HEK293 (cell line): ENCODE measurements around the gene TTLL5.

Experiments used
- CTCF ChIA-PET: fragments of 350-600 bp; formaldehyde crosslinking; extraction: SDS; loops from one replicate; lab custom pipeline; 2021; ENCODE audit warnings: antibody characterized with exemption; lab: Yijun Ruan, JAX
- POLR2A ChIA-PET: fragments of 300-600 bp; formaldehyde crosslinking; extraction: SDS; loops from one replicate; lab custom pipeline; 2020; ENCODE audit warnings: antibody characterized with exemption, inconsistent platforms; lab: Yijun Ruan, JAX
- H3K27ac ChIP-seq: fragments of 200-500 bp; sonication (Bioruptor generic); 2 replicates; pipeline ENCODE4 v1.5.1; 2014; ENCODE audit warnings: low read depth, low read length, control low read depth, inconsistent platforms; ENCODE audit errors: extremely low read depth
- H3K36me3 ChIP-seq, 2 experiments: fragments of 200-500 bp in 1 of 2; sonication (Bioruptor generic) in 1 of 2; 1 replicate in 1 of 2; 2 replicates in 1 of 2; pipeline ENCODE4 v1.5.1; 2014 to 2017; ENCODE audit warnings: inconsistent platforms in 2 of 2, low read length in 2 of 2; ENCODE audit not compliant: control insufficient read depth in 2 of 2, insufficient read depth in 1 of 2
- H3K4me1 ChIP-seq: fragments of 200-500 bp; sonication (Bioruptor generic); 2 replicates; pipeline ENCODE4 v1.5.1; 2014; ENCODE audit warnings: mild to moderate bottlenecking, low read length, inconsistent platforms; ENCODE audit not compliant: control insufficient read depth, insufficient read depth
- H3K4me3 ChIP-seq: 2 replicates; pipeline ENCODE4 v1.5.1; 2011; ENCODE audit warnings: low read depth, mild to moderate bottlenecking, control low read depth, low read length, moderate library complexity
- H3K9me3 ChIP-seq: fragments of 200-500 bp; sonication (Bioruptor generic); 2 replicates; pipeline ENCODE4 v1.5.1; 2014; ENCODE audit warnings: low read depth, low read length, inconsistent platforms; ENCODE audit not compliant: control insufficient read depth, insufficient read depth
- AEBP2 ChIP-seq: fragments of 450-650 bp; formaldehyde crosslinking; IDR thresholded peaks from 2 replicates; pipeline ENCODE4 v1.5.1; 2016; ENCODE audit warnings: missing biosample characterization, missing genetic modification characterization, borderline replicate concordance
- ELK4 ChIP-seq: IDR thresholded peaks from 2 replicates; pipeline ENCODE4 v1.6.1; 2011; ENCODE audit warnings: mild to moderate bottlenecking, low read depth, low read length, borderline replicate concordance
- FEZF1 ChIP-seq: fragments of 450-650 bp; formaldehyde crosslinking; IDR thresholded peaks from 2 replicates; pipeline ENCODE4 v1.5.1; 2016; ENCODE audit warnings: missing biosample characterization, missing genetic modification characterization
- GLI4 ChIP-seq: fragments of 450-650 bp; formaldehyde crosslinking; IDR thresholded peaks from 2 replicates; pipeline ENCODE4 v1.5.1; 2016; ENCODE audit warnings: missing biosample characterization, missing genetic modification characterization
- RBAK ChIP-seq: fragments of 450-650 bp; formaldehyde crosslinking; IDR thresholded peaks from 2 replicates; pipeline ENCODE4 v1.5.1; 2016; ENCODE audit warnings: missing biosample characterization, missing genetic modification characterization
- REPIN1 ChIP-seq: fragments of 450-650 bp; formaldehyde crosslinking; IDR thresholded peaks from 2 replicates; pipeline ENCODE4 v1.5.1; 2017; ENCODE audit warnings: missing biosample characterization, missing genetic modification characterization, low read depth
- ZBTB10 ChIP-seq: fragments of 450-650 bp; formaldehyde crosslinking; IDR thresholded peaks from 2 replicates; pipeline ENCODE4 v1.5.1; 2016; ENCODE audit warnings: missing biosample characterization, missing genetic modification characterization
- ZNF214 ChIP-seq: fragments of 450-650 bp; formaldehyde crosslinking; IDR thresholded peaks from 2 replicates; pipeline ENCODE4 v1.5.1; 2017; ENCODE audit warnings: missing biosample characterization, mild to moderate bottlenecking, missing genetic modification characterization, borderline replicate concordance
- ZNF274 ChIP-seq, 2 experiments: fragments of 200-500 bp in 1 of 2; fragments of 450-650 bp in 1 of 2; sonication (Bioruptor generic) in 1 of 2; formaldehyde crosslinking in 1 of 2; IDR thresholded peaks; 2 replicates each; pipeline versions ENCODE4 v1.5.1 to v1.6.1; 2014 to 2016; ENCODE audit warnings: borderline replicate concordance in 1 of 2, inconsistent platforms in 1 of 2, low read length in 1 of 2, missing biosample characterization in 1 of 2, missing genetic modification characterization in 1 of 2
- ZNF366 ChIP-seq: fragments of 450-650 bp; formaldehyde crosslinking; conservative IDR thresholded peaks from 2 replicates; pipeline ENCODE4 v1.5.1; 2016; ENCODE audit warnings: missing biosample characterization, missing genetic modification characterization
- ZNF449 ChIP-seq: fragments of 450-650 bp; formaldehyde crosslinking; IDR thresholded peaks from 2 replicates; pipeline ENCODE4 v1.5.1; 2017; ENCODE audit warnings: missing biosample characterization, mild to moderate bottlenecking, missing genetic modification characterization, moderate library complexity
- ZNF513 ChIP-seq: fragments of 450-650 bp; IDR thresholded peaks from 2 replicates; pipeline ENCODE4 v1.5.1; 2018; ENCODE audit warnings: missing biosample characterization, missing genetic modification characterization
- ZNF830 ChIP-seq: fragments of 450-650 bp; IDR thresholded peaks from 2 replicates; pipeline ENCODE4 v1.5.0; 2018; ENCODE audit warnings: missing biosample characterization, missing genetic modification characterization, low read depth, mild to moderate bottlenecking, moderate library complexity

Gene TTLL5

GRCh38 chr14:75636100-75636692 lies 24.9 kb upstream of the TTLL5 start:
- CTCF ChIA-PET: interaction anchor here (1.0 to 1.5 kb wide), 2 partner anchors 18 to 59 kb away, joined by 5 read pairs; no protein-coding TSS in a partner anchor
- POLR2A ChIA-PET: interaction anchor here (0.9 kb wide), 1 partner anchor 30 kb away, joined by 4 read pairs; no protein-coding TSS in a partner anchor

GRCh38 chr14:75640876-75641275 lies 20.2 kb upstream of the TTLL5 start:
- H3K4me3 ChIP-seq: no peak overlapping the region
- CTCF ChIA-PET: interaction anchor here (0.6 to 3.0 kb wide), 3 partner anchors 13 to 63 kb away, joined by 3 to 17 read pairs (median 3); partner anchors contain the start of gene FLVCR2
- H3K9me3 ChIP-seq: no peaks in the 10 kb centered on the region
- H3K4me1 ChIP-seq: peaks cover 7% of the 10 kb centered on the region
- POLR2A ChIA-PET: interaction anchor here (0.6 kb wide), 1 partner anchor 116 kb away, joined by 3 read pairs; no protein-coding TSS in a partner anchor
- TF ChIP-seq GLI4 (tag by site-specific recombination): no peak
- no peak for TF ChIP-seq RBAK
- TF ChIP-seq ELK4: no peak
- TF ChIP-seq ZNF830 (tag by site-specific recombination): no peak
- no peak for TF ChIP-seq ZNF449
- no peak for TF ChIP-seq ZBTB10 (tag by site-specific recombination)
- TF ChIP-seq REPIN1 (tag by site-specific recombination): no peak
- no peak for TF ChIP-seq ZNF274 (IDR thresholded peaks at IDR 0.05; ENCODE audit: low read length)
- no peak for TF ChIP-seq ZNF274 (tag by site-specific recombination; IDR thresholded peaks at IDR 0.05; ENCODE audit: borderline replicate concordance)
- TF ChIP-seq ZNF366: no peak
- TF ChIP-seq ZNF214 (tag by site-specific recombination): no peak
- no peak for TF ChIP-seq FEZF1 (tag by site-specific recombination)
- TF ChIP-seq AEBP2 (tag by site-specific recombination): no peak
- no peaks in the 10 kb centered on the region for H3K36me3 ChIP-seq
- no peak overlapping the region for H3K27ac ChIP-seq

More at GRCh38 chr14:75636100-75636692, 24.9 kb upstream of the TTLL5 start:
- no peak overlapping the region for H3K27ac ChIP-seq
- no peaks in the 10 kb centered on the region for H3K36me3 ChIP-seq
- H3K4me3 ChIP-seq: no peak overlapping the region
- no peaks in the 10 kb centered on the region for H3K4me1 ChIP-seq
- TF ChIP-seq ZNF449 (peak; percentile 94), ZNF513 (tag by site-specific recombination) (no peak)
- H3K9me3 ChIP-seq: no peaks in the 10 kb centered on the region
